ENCODE measurements around the gene AGPAT3.

AGPAT3 gene

GRCh38 chr21:43827015-43827611, 37.9 kb upstream of the AGPAT3 start (continued):
- TF ChIP-seq HIC1 (tag by site-specific recombination; IDR thresholded peaks at IDR 0.05) (no peak), ZSCAN16 (tag by site-specific recombination; IDR thresholded peaks at IDR 0.05) (no peak), ZNF362 (tag by site-specific recombination; IDR thresholded peaks at IDR 0.05) (peak; percentile 96), ZNF398 (tag by site-specific recombination; IDR thresholded peaks at IDR 0.05) (no peak), ZNF311 (tag by site-specific recombination; IDR thresholded peaks at IDR 0.05; ENCODE audit: borderline replicate concordance) (no peak), ZNF19 (tag by site-specific recombination; IDR thresholded peaks at IDR 0.05; ENCODE audit: low read depth) (no peak), ZNF560 (tag by site-specific recombination; IDR thresholded peaks at IDR 0.05; ENCODE audit: borderline replicate concordance) (no peak), ZNF654 (tag by site-specific recombination; IDR thresholded peaks at IDR 0.05; ENCODE audit: low read depth) (no peak), ZBTB26 (tag by site-specific recombination; optimal IDR thresholded peaks at IDR 0.05) (no peak), ZNF132 (tag by site-specific recombination; IDR thresholded peaks at IDR 0.05; ENCODE audit: borderline replicate concordance) (no peak), ZNF549 (tag by site-specific recombination; IDR thresholded peaks at IDR 0.05) (no peak), ZNF692 (tag by site-specific recombination; IDR thresholded peaks at IDR 0.05) (no peak), ZNF23 (tag by site-specific recombination; IDR thresholded peaks at IDR 0.05; ENCODE audit: borderline replicate concordance) (no peak), ZNF514 (tag by site-specific recombination; IDR thresholded peaks at IDR 0.05) (no peak), ZNF513 (tag by site-specific recombination; IDR thresholded peaks at IDR 0.05) (no peak), ZFP41 (tag by site-specific recombination; IDR thresholded peaks at IDR 0.05; ENCODE audit: borderline replicate concordance) (no peak), ZNF211 (tag by site-specific recombination; IDR thresholded peaks at IDR 0.05; ENCODE audit: low read depth) (no peak), ZBTB44 (tag by site-specific recombination; IDR thresholded peaks at IDR 0.05) (no peak), ZNF24 (tag by site-specific recombination; IDR thresholded peaks at IDR 0.05) (no peak), ZNF169 (tag by site-specific recombination; IDR thresholded peaks at IDR 0.05) (no peak; the same call in 1 of the 2 replicates), ZBTB1 (tag by site-specific recombination; IDR thresholded peaks at IDR 0.05) (no peak), ZNF404 (tag by site-specific recombination; IDR thresholded peaks at IDR 0.05) (no peak), ZNF585B (tag by site-specific recombination; IDR thresholded peaks at IDR 0.05) (no peak), ZNF449 (tag by site-specific recombination; IDR thresholded peaks at IDR 0.05) (no peak), ZNF544 (tag by site-specific recombination; IDR thresholded peaks at IDR 0.05) (no peak), IKZF3 (tag by site-specific recombination; IDR thresholded peaks at IDR 0.05) (no peak), SCRT1 (tag by site-specific recombination; IDR thresholded peaks at IDR 0.05; ENCODE audit: borderline replicate concordance) (no peak)
